GM19193 (cell line): ENCODE measurements around the gene PIR.

Experiments used
- POLR2A ChIP-seq: IDR thresholded peaks from 4 replicates; pipeline ENCODE4 v1.6.1; 2011; ENCODE audit not compliant: insufficient read depth, insufficient read length; ENCODE audit errors: extremely low read depth

Gene PIR

GRCh38 chrX:15493118-15493962, at the start of gene PIR:
Gene PIR, minus strand, starts transcription at chrX:15493333. Its CDS starts 2,076 bp downstream, at chrX:15491257.
- no peak for TF ChIP-seq POLR2A

- TF ChIP-seq POLR2A, result no peak
Observed at GRCh38 chrX:15530318-15530717, 37.2 kb upstream of the PIR start.

GRCh38 chrX:15529165-15529564, 36.0 kb upstream of the PIR start:
- TF ChIP-seq POLR2A, result no peak

- no peak for TF ChIP-seq POLR2A
Observed at GRCh38 chrX:15525664-15526416, 32.7 kb upstream of the PIR start.

- no peak for TF ChIP-seq POLR2A
Observed at GRCh38 chrX:15524417-15524816, 31.3 kb upstream of the PIR start.

DNA sequence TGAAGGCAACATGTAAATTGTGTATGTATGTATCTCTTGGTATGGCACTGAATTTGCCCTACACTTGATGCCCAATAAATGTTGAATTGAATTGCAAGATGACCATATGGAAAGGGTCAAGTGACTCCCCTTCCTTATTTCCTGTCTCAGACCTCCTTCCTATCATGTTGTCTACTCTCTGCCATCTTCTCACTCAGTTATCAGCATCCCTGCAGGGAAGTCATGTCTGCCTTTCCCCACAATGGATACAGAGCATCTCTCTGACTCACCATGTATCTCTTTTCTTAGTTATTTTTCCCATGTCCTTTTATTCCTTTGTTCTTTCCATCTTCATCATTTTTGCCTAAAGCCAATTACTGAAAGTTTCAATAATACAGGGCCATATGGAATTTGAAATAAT, 30.0 kb upstream of the PIR start:
- TF ChIP-seq POLR2A, result no peak

GRCh38 chrX:15522464-15522863, 29.3 kb upstream of the PIR start:
- no peak for TF ChIP-seq POLR2A

DNA sequence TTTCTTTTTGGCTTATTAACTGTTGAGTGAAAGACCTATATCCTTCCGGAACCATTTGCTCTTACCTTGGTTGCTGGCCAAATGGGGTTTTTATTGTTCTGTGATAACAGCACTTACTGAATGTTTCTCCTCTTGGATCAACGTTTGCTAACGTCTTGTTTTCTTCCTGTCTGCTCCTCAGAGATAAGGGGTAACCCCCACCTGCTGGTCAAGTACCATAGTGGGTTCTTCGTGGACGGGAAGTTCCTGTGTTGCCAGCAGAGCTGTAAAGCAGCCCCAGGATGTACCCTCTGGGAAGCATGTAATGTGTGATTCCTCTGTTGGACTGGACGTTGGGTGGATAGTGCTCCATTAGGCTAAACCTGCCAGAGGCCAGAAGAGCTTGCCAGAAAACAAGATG, 22.8 kb upstream of the PIR start:
- no peak for TF ChIP-seq POLR2A

DNA sequence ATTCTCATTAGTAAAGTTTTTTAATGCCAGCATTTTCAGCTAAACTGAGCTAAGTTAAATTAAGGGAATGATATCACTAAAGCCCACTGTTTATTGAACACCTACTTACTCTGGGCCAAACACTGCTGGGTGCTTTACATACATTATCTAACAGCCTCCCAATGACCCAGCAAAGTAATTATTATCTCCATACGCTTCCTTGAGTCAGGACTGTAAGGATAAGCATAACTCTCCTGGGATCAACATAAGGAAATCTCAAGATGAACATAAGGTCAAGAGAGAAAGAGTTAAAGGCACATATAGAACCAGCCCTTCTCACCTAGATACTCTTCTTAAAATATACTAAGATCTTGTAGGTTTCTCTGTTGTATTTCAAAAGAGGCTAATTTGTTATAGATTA, 21.1 kb upstream of the PIR start:
- TF ChIP-seq POLR2A, result no peak

GRCh38 chrX:15512401-15512965, 19.4 kb upstream of the PIR start:
- no peak for TF ChIP-seq POLR2A

DNA sequence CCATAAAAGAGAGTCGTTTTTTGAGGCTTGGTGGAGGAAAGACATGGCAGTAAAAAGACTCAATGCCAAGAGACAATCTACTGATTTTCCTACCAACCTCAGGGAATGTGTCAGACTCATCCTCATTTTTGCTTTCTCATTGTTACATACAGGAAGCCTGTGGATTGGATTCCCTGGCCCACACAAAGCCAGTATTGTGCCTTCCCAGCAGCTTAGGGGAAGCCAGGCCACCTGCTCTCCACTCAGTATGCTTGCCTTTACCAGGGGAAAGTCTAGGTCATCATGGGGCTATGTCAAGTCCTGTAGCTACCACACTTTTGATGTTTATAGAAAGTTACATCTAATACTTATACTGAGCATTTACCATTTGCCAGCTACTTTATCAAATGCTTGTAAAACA, 18.4 kb upstream of the PIR start:
- TF ChIP-seq POLR2A, result no peak

DNA sequence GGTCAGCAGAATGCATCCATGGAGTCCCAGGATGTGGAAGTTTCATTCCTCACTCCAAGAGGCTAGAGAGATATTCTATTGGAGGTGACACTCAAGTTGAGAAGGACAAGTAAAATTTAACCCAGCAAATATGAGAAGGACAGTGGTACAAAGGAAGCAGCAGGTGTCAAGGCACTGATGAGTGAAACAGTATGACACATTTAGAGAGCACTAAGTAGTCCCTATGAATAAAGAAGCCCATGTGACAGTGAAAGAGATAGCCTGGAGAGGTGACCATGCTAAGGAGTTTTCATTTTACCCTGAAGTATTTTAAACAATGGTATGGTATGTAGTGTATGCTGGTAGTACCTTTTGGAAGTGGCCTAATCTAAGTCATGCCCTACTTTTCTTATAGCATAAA, 16.7 kb upstream of the PIR start:
- no peak for TF ChIP-seq POLR2A

GRCh38 chrX:15507005-15507404, 13.9 kb upstream of the PIR start:
- no peak for TF ChIP-seq POLR2A

- TF ChIP-seq POLR2A, result no peak
Observed at GRCh38 chrX:15505101-15505500, 12.0 kb upstream of the PIR start.

GRCh38 chrX:15504661-15505060, 11.5 kb upstream of the PIR start:
- no peak for TF ChIP-seq POLR2A

DNA sequence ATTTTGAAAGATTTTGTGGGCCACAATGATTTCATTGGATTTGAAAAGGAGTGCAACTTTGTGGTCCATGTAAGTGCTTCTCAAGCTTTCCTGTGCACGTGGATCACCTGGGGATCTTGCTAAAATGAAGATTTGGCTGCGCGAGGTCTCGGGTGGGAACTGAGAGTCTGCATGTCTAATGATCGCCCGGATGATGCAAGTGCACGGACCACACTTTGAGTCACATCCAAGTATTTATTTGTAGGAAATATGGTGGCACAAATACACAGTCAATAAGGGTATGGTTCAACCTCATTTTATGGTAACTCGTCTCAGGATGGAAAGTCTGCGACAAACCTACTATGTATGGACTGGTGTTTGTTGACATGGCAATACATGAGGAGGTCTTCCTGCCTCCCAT, 8.4 kb upstream of the PIR start:
- TF ChIP-seq POLR2A, result no peak
